22Rv1 (cell line): Measurements from ENCODE around the gene TLE3.

Source experiments
- ZFX ChIP-seq: fragments of 450-650 bp; IDR thresholded peaks from 2 replicates; pipeline ENCODE4 v1.6.1; 2017; ENCODE audit warnings: antibody characterized with exemption, borderline replicate concordance
- TF ChIP-seq, protein P1 (sequence below): fragments of 450-650 bp; IDR thresholded peaks from 2 replicates; pipeline ENCODE4 v1.5.1; 2017; ENCODE audit warnings: mild to moderate bottlenecking

DNA sequence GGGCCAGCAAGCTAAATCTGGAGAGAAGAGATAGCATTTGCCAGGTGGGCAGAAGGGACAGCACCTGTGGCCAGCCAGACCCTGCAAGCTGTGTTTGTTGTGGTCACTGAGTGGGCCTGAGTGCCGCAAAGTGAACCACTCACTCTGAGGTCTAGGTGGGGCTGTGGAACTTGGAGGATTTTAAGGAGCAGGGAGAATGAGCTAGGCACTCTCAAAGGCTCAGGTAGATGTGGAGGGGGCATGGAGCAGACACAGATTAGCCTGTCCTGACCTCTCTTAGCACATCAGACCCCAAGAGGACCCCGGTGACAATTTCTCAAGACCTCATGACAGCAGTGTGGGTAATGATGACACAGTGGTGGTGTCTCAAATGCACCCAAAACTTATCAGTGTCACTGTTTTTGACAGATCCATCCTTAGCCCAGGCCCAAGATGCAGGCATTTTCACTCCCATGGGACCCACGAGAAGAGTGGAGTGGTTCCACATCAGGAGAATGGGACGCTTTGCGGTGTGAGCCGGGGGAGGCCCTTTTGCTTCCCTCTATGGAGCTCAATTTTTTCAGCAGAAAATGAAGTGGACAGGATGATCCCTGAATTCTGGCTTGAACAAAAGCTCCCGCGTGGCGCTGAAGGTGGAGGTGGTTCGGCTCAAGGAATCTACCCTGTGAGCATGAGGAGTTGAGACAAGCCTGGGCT is 43.8 kb upstream of the TLE3 start:
- TF ChIP-seq, protein P1, sequence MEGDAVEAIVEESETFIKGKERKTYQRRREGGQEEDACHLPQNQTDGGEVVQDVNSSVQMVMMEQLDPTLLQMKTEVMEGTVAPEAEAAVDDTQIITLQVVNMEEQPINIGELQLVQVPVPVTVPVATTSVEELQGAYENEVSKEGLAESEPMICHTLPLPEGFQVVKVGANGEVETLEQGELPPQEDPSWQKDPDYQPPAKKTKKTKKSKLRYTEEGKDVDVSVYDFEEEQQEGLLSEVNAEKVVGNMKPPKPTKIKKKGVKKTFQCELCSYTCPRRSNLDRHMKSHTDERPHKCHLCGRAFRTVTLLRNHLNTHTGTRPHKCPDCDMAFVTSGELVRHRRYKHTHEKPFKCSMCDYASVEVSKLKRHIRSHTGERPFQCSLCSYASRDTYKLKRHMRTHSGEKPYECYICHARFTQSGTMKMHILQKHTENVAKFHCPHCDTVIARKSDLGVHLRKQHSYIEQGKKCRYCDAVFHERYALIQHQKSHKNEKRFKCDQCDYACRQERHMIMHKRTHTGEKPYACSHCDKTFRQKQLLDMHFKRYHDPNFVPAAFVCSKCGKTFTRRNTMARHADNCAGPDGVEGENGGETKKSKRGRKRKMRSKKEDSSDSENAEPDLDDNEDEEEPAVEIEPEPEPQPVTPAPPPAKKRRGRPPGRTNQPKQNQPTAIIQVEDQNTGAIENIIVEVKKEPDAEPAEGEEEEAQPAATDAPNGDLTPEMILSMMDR = no peak
- TF ChIP-seq ZFX = no peak
